B cell (primary cell): ENCODE data around the gene PRR14. TPM values are rescaled to one million over a fixed set of nuclear protein-coding genes. Genes with fewer than 3 reads are reported as not detected.
"Not testable (repeated sequence)": the region's sequence is repeated elsewhere in the genome, so short reads cannot be mapped to it uniquely, and the experiment has no call there.

Experiments
- ATAC-seq: fragments of 200-7000 bp; cut with Tn5 transposase; one replicate; pipeline ENCODE4 v1.10.0; 2021; ENCODE audit warnings: low read depth, mild to moderate bottlenecking, moderate number of reproducible peaks, moderate library complexity
- CTCF ChIA-PET: fragments of 350-600 bp; sonication (Branson Sonifier 250); formaldehyde crosslinking; loops from one replicate; lab custom pipeline; 2021; ENCODE audit warnings: antibody characterized with exemption, inconsistent platforms; lab: Charles Lee
- POLR2A ChIA-PET: fragments of 350-600 bp; sonication (Branson Sonifier 250); formaldehyde crosslinking; loops from one replicate; lab custom pipeline; 2021; ENCODE audit warnings: antibody characterized with exemption; lab: Charles Lee
- DNase-seq: peaks from one replicate; pipeline ENCODE4 v3.0.0; 2013
- H2AFZ ChIP-seq: 2 replicates; pipeline ENCODE4 v1.6.1; 2012; ENCODE audit warnings: mild to moderate bottlenecking, low read depth, low read length; ENCODE audit not compliant: insufficient read depth, poor library complexity, severe bottlenecking
- H3K27ac ChIP-seq, 2 donors: 1 replicate in 1 of 2; 2 replicates in 1 of 2; pipeline ENCODE4 v1.5.1; 2012 to 2013; ENCODE audit warnings: low read length in 2 of 2, mild to moderate bottlenecking in 2 of 2, moderate library complexity in 1 of 2
- H3K27me3 ChIP-seq, 4 experiments: fragments of 200-600 bp in 1 of 4; sonication (generic) in 1 of 4; replicated peaks in 1 of 4; 1 replicate in 2 of 4; 2 replicates in 2 of 4; pipeline versions ENCODE4 v1.6.1 to v1.7.0; 2013 to 2016; ENCODE audit warnings: low read length in 3 of 4, mild to moderate bottlenecking in 2 of 4, mixed read lengths in 1 of 4, moderate library complexity in 1 of 4; ENCODE audit not compliant: insufficient read depth in 4 of 4, control insufficient read depth in 3 of 4; ENCODE audit errors: control extremely low read depth in 1 of 4
- H3K36me3 ChIP-seq, 2 experiments: replicated peaks in 1 of 2; 1 replicate in 1 of 2; 2 replicates in 1 of 2; pipeline versions ENCODE4 v1.6.1 to v1.7.1; 2013; ENCODE audit warnings: low read length in 1 of 2; ENCODE audit not compliant: insufficient read depth in 2 of 2, control insufficient read depth in 1 of 2; ENCODE audit errors: control extremely low read depth in 1 of 2, extremely low read depth in 1 of 2
- H3K4me1 ChIP-seq, 2 donors: fragments of 200-600 bp in 1 of 2; sonication (generic) in 1 of 2; 1 replicate in 1 of 2; 2 replicates in 1 of 2; pipeline versions ENCODE4 v1.5.1 to v1.6.1; 2013 to 2017; ENCODE audit warnings: low read length in 2 of 2; ENCODE audit not compliant: control insufficient read depth in 2 of 2, insufficient read depth in 2 of 2
- H3K4me2 ChIP-seq: replicated peaks from 2 replicates; pipeline ENCODE3; 2012; ENCODE audit warnings: mild to moderate bottlenecking, low read depth, low read length; ENCODE audit not compliant: poor library complexity, severe bottlenecking
- H3K4me3 ChIP-seq, 5 experiments: fragments of 200-600 bp in 1 of 5; sonication (generic) in 1 of 5; 1 replicate in 3 of 5; 2 replicates in 2 of 5; pipeline versions ENCODE4 v1.5.1 to v1.7.0; 2011 to 2016; ENCODE audit warnings: low read length in 4 of 5, mild to moderate bottlenecking in 4 of 5, low read depth in 2 of 5, control low read depth in 1 of 5, moderate library complexity in 1 of 5; ENCODE audit not compliant: insufficient read depth in 1 of 5; ENCODE audit errors: control extremely low read depth in 1 of 5, extremely low read depth in 1 of 5
- H3K79me2 ChIP-seq: fragments of 200-600 bp; sonication (generic); one replicate; pipeline ENCODE4 v1.6.0; 2016; ENCODE audit warnings: low read length; ENCODE audit not compliant: control insufficient read depth, insufficient read depth
- H3K9ac ChIP-seq: fragments of 200-600 bp; sonication (generic); 2 replicates; pipeline ENCODE4 v1.6.1; 2017; ENCODE audit warnings: mild to moderate bottlenecking, low read length, moderate library complexity
- H3K9me3 ChIP-seq, 3 donors: one replicate each; pipeline versions ENCODE4 v1.6.1 to v1.7.1; 2013; ENCODE audit warnings: low read length in 2 of 3; ENCODE audit not compliant: control insufficient read depth in 2 of 3, insufficient read depth in 1 of 3; ENCODE audit errors: control extremely low read depth in 1 of 3
- H4K20me1 ChIP-seq: 2 replicates; pipeline ENCODE4 v1.6.0; 2012; ENCODE audit warnings: mild to moderate bottlenecking, low read length; ENCODE audit not compliant: insufficient read depth, control insufficient read depth, poor library complexity, severe bottlenecking
- H3K27ac Mint-ChIP-seq: one replicate; pipeline ENCODE4 v1.8.0; 2021; ENCODE audit warnings: mixed read lengths
- H3K27me3 Mint-ChIP-seq: one replicate; pipeline ENCODE4 v1.8.0; 2021; ENCODE audit warnings: mixed read lengths
- H3K4me1 Mint-ChIP-seq: one replicate; pipeline ENCODE4 v1.8.0; 2021; ENCODE audit warnings: mixed read lengths
- H3K4me3 Mint-ChIP-seq: one replicate; pipeline ENCODE4 v1.8.0; 2021; ENCODE audit warnings: mixed read lengths
- H3K9me3 Mint-ChIP-seq: one replicate; pipeline ENCODE4 v1.8.0; 2022; ENCODE audit warnings: mixed read lengths; ENCODE audit not compliant: insufficient read depth
- CTCF ChIP-seq: fragments of 200-600 bp; IDR thresholded peaks from one replicate; pipeline ENCODE4 v1.8.0; 2022; ENCODE audit warnings: antibody characterized with exemption, mild to moderate bottlenecking
- WGBS: methylation state at CpG from one replicate; pipeline ENCODE4 v1.1.5; 2013; ENCODE audit warnings: missing lambda C conversion rate; ENCODE audit not compliant: insufficient coverage; 5-methylcytosine and 5-hydroxymethylcytosine counted together
- intact Hi-C: fragments of 100-400 bp; cut with micrococcal nuclease; formaldehyde crosslinking; loops from one replicate; pipeline ENCODE4 v1.10.0; 2022
- polyA plus RNA-seq: library from polyadenylated mRNA; depleted of rRNA; stranded (reverse); fragments of >200 nt; gene quantifications from 2 replicates; pipeline ENCODE4 v1.2.3, GENCODE V29; 2012
- total RNA-seq, 2 donors: library from RNA; stranded (reverse); fragments of 120-200 nt in 1 of 2; gene quantifications; 1 replicate in 1 of 2; 2 replicates in 1 of 2; pipeline versions ENCODE4 v1.2.3 to v1.2.4, GENCODE V29; 2013 to 2022

The PRR14 gene
- total and polyA plus RNA-seq, 2 donors (not counting 1 experiment from before 2014, with no cell fraction given) = 62.4 to 95.8 TPM

DNA sequence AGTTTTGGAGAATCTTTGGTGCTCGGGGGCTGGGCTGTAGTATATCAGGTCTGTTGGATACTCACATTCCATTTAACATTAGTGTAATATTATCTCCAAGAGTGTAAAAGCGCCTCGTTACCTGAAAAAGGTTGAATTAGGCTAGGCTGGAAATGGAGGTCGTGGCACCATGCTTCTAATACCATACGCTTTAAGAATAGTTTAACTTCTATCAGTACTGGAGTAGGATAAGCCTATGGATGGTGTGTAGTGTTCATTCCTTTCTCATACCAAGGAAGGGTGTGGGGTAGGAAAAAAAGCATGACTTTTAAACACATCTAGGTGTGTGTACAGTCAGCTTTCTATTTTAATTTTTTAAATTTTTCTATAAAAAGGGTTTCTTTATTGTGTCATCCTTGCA is 50.2 kb downstream of the PRR14 start:
- no peak overlapping the region for H3K4me2 ChIP-seq
- CTCF ChIA-PET = no interaction called here
- POLR2A ChIA-PET = no interaction called here
- TF ChIP-seq CTCF = no peak
- peaks cover 15 to 18% of the 10 kb centered on the region in 2 donors for H3K4me1 ChIP-seq
- H3K79me2 ChIP-seq = peaks cover 58% of the 10 kb centered on the region
- H4K20me1 ChIP-seq = peaks cover 48% of the 10 kb centered on the region
- peaks cover 15 to 54% of the 10 kb centered on the region in 2 experiments for H3K36me3 ChIP-seq
- H2AFZ ChIP-seq = no peak overlapping the region
- no peak overlapping the region for H3K27ac ChIP-seq
- H3K4me3 Mint-ChIP-seq = peak overlapping the region; percentile 7
- no peak for ATAC-seq
- H3K27me3 Mint-ChIP-seq = no peaks in the 10 kb centered on the region
- intact Hi-C loops = no loop called here
- peaks cover 24% of the 10 kb centered on the region for H3K4me1 Mint-ChIP-seq
- no peak overlapping the region for H3K27ac Mint-ChIP-seq
- H3K9me3 ChIP-seq = no peaks in the 10 kb centered on the region
- no peak for DNase-seq
- no peaks in the 10 kb centered on the region for H3K9me3 Mint-ChIP-seq
- no peak overlapping the region for H3K9ac ChIP-seq
- H3K4me3 ChIP-seq = no peak overlapping the region
- WGBS = no CpG with 5 or more reads among the region's 5 CpGs
- no peaks in the 10 kb centered on the region for H3K27me3 ChIP-seq

- H3K9me3 ChIP-seq, DNase-seq, H3K4me2 ChIP-seq, H3K4me3 Mint-ChIP-seq, H2AFZ ChIP-seq, H3K4me3 ChIP-seq, H3K27ac Mint-ChIP-seq, H3K9ac ChIP-seq, H3K27me3 Mint-ChIP-seq, ATAC-seq, H3K27me3 ChIP-seq, H3K27ac ChIP-seq, intact Hi-C loops, H3K9me3 Mint-ChIP-seq: not testable (repeated sequence)
- 96% methylated on average over 7 of the region's 12 CpGs for WGBS
- peaks cover 15% of the 10 kb centered on the region for H3K4me1 Mint-ChIP-seq
- H3K4me1 ChIP-seq = peaks cover 9 to 12% of the 10 kb centered on the region in 2 donors
- ChIA-PET POLR2A (interaction anchor here (0.6 kb wide), 1 partner anchor 55 kb away, joined by 10 read pairs; no protein-coding TSS in a partner anchor), CTCF (interaction anchor here (1.1 kb wide), 1 partner anchor 10 kb away, joined by 3 read pairs; no protein-coding TSS in a partner anchor)
- H3K36me3 ChIP-seq = peaks cover 20 to 75% of the 10 kb centered on the region in 2 experiments
- H4K20me1 ChIP-seq = peaks cover 69% of the 10 kb centered on the region
- peaks cover 66% of the 10 kb centered on the region for H3K79me2 ChIP-seq
Observed at GRCh38 chr16:30703071-30703470, 52.3 kb downstream of the PRR14 start.
